Liver (tissue), 9 donors: ENCODE data around the gene PFKFB4. TPM values are rescaled to one million over a fixed set of nuclear protein-coding genes. Genes with fewer than 3 reads are reported as not detected.
"Not testable (repeated sequence)": the region's sequence is repeated elsewhere in the genome, so short reads cannot be mapped to it uniquely, and the experiment has no call there.

ENCODE experiments used
- DNase-seq: peaks from one replicate; pipeline ENCODE4 v3.0.0-alpha.2; 2017; ENCODE audit warnings: low spot score
- H3K27ac ChIP-seq, 2 donors: one replicate each; pipeline ENCODE4 v1.7.0; 2013; ENCODE audit warnings: inconsistent platforms in 2 of 2, low read length in 2 of 2, control low read depth in 1 of 2, low read depth in 1 of 2, mild to moderate bottlenecking in 1 of 2
- H3K27me3 ChIP-seq, 4 donors: one replicate each; pipeline versions ENCODE4 v1.6.1 to v1.7.0; 2013; ENCODE audit warnings: low read length in 3 of 4, inconsistent platforms in 1 of 4, mild to moderate bottlenecking in 1 of 4, moderate library complexity in 1 of 4; ENCODE audit not compliant: control insufficient read depth in 4 of 4, insufficient read depth in 4 of 4
- H3K36me3 ChIP-seq, 4 donors: one replicate each; pipeline versions ENCODE4 v1.6.1 to v1.7.0; 2013; ENCODE audit warnings: low read length in 3 of 4, mild to moderate bottlenecking in 3 of 4, low read depth in 1 of 4, moderate library complexity in 1 of 4; ENCODE audit not compliant: control insufficient read depth in 4 of 4, insufficient read depth in 3 of 4
- H3K4me1 ChIP-seq, 4 donors: one replicate each; pipeline versions ENCODE4 v1.6.1 to v1.7.0; 2013; ENCODE audit warnings: low read length in 3 of 4, mild to moderate bottlenecking in 3 of 4, moderate library complexity in 1 of 4; ENCODE audit not compliant: control insufficient read depth in 4 of 4, insufficient read depth in 4 of 4
- H3K4me3 ChIP-seq, 3 donors: one replicate each; pipeline versions ENCODE4 v1.6.1 to v1.7.0; 2013; ENCODE audit warnings: low read length in 3 of 3, control low read depth in 1 of 3, low read depth in 1 of 3, mild to moderate bottlenecking in 1 of 3
- H3K9ac ChIP-seq, 2 donors: one replicate each; pipeline ENCODE4 v1.7.0; 2013; ENCODE audit warnings: low read length in 2 of 2, mild to moderate bottlenecking in 2 of 2, moderate library complexity in 2 of 2, control low read depth in 1 of 2, low read depth in 1 of 2
- H3K9me3 ChIP-seq, 4 donors: one replicate each; pipeline versions ENCODE4 v1.6.1 to v1.7.0; 2013; ENCODE audit warnings: low read length in 3 of 4; ENCODE audit not compliant: control insufficient read depth in 4 of 4
- ATF3 ChIP-seq: IDR thresholded peaks from 2 replicates; pipeline ENCODE4 v1.6.1; 2016; ENCODE audit warnings: antibody characterized with exemption
- EGR1 ChIP-seq, 2 donors: IDR thresholded peaks; 2 replicates each; pipeline ENCODE4 v1.6.1; 2016 to 2018; ENCODE audit warnings: antibody characterized with exemption in 2 of 2, low read depth in 2 of 2
- FOXA1 ChIP-seq: IDR thresholded peaks from 2 replicates; pipeline ENCODE4 v1.6.1; 2016; ENCODE audit warnings: antibody characterized with exemption
- FOXA2 ChIP-seq: IDR thresholded peaks from 2 replicates; pipeline ENCODE4 v1.6.1; 2016; ENCODE audit warnings: antibody characterized with exemption
- GABPA ChIP-seq, 2 donors: IDR thresholded peaks in 1 of 2; conservative IDR thresholded peaks in 1 of 2; 2 replicates each; pipeline ENCODE4 v1.6.1; 2016; ENCODE audit warnings: antibody characterized with exemption in 2 of 2, mild to moderate bottlenecking in 1 of 2, moderate library complexity in 1 of 2
- HNF4A ChIP-seq, 2 donors: conservative IDR thresholded peaks; 2 replicates each; pipeline ENCODE4 v1.6.1; 2016; ENCODE audit warnings: antibody characterized with exemption in 2 of 2, mild to moderate bottlenecking in 2 of 2
- HNF4G ChIP-seq: IDR thresholded peaks from 2 replicates; pipeline ENCODE4 v1.6.1; 2016; ENCODE audit warnings: antibody characterized with exemption
- JUND ChIP-seq, 2 donors: IDR thresholded peaks; 2 replicates each; pipeline ENCODE4 v1.6.1; 2016; ENCODE audit warnings: antibody characterized with exemption in 2 of 2
- NR2F2 ChIP-seq: IDR thresholded peaks from 2 replicates; pipeline ENCODE4 v1.6.1; 2016; ENCODE audit warnings: antibody characterized with exemption
- RAD21 ChIP-seq, 2 donors: IDR thresholded peaks; 2 replicates each; pipeline ENCODE4 v1.6.1; 2016; ENCODE audit warnings: antibody characterized with exemption in 2 of 2, mild to moderate bottlenecking in 2 of 2
- REST ChIP-seq: IDR thresholded peaks from 2 replicates; pipeline ENCODE4 v1.6.1; 2016; ENCODE audit warnings: antibody characterized with exemption, mild to moderate bottlenecking
- RXRA ChIP-seq, 2 donors: IDR thresholded peaks; 2 replicates each; pipeline ENCODE4 v1.6.1; 2017 to 2018; ENCODE audit warnings: antibody characterized with exemption in 2 of 2, mild to moderate bottlenecking in 1 of 2
- SP1 ChIP-seq: IDR thresholded peaks from 2 replicates; pipeline ENCODE4 v1.6.1; 2018; ENCODE audit warnings: antibody characterized with exemption, mild to moderate bottlenecking
- YY1 ChIP-seq: IDR thresholded peaks from 2 replicates; pipeline ENCODE4 v1.6.1; 2016; ENCODE audit warnings: antibody characterized with exemption, mild to moderate bottlenecking
- WGBS: extraction: QIAGEN DNeasy Blood & Tissue Kit; methylation state at CpG from one replicate; pipeline ENCODE4 v1.1.7; 2013; 5-methylcytosine and 5-hydroxymethylcytosine counted together
- polyA plus RNA-seq, 2 donors: library from polyadenylated mRNA; stranded (reverse) in 1 of 2; unstranded in 1 of 2; fragments of 200-250 nt in 1 of 2; fragments of >200 nt in 1 of 2; fragmentation: Nextera tagmentation in 1 of 2; extraction: Ambion mirVana in 1 of 2; gene quantifications; one replicate each; pipeline versions ENCODE4 v1.2.1 to v1.2.3, GENCODE V29; 2013 to 2015
- total RNA-seq, 2 donors: library from RNA; depleted of rRNA; stranded (reverse); fragments of >200 nt; gene quantifications; one replicate each; pipeline ENCODE4 v1.2.3, GENCODE V29; 2014
- TF ChIP-seq, protein P1 (sequence below): IDR thresholded peaks from 2 replicates; pipeline ENCODE4 v1.6.1; 2016; ENCODE audit warnings: antibody characterized with exemption
- TF ChIP-seq, protein P2 (sequence below): fragments of 150-350 bp; IDR thresholded peaks from 2 replicates; pipeline ENCODE4 v1.5.1; 2017; ENCODE audit warnings: improper control_type of control experiment, low read depth, low read length; ENCODE audit not compliant: missing input control
- donor health status: healthy.
- donor health status: healthy.
- donor health status: healthy.
- donor health status: healthy.
- donor health status: healthy.

The PFKFB4 gene
- total and polyA plus RNA-seq, 4 donors = 0.46 to 5.3 (median 1.7) TPM

DNA sequence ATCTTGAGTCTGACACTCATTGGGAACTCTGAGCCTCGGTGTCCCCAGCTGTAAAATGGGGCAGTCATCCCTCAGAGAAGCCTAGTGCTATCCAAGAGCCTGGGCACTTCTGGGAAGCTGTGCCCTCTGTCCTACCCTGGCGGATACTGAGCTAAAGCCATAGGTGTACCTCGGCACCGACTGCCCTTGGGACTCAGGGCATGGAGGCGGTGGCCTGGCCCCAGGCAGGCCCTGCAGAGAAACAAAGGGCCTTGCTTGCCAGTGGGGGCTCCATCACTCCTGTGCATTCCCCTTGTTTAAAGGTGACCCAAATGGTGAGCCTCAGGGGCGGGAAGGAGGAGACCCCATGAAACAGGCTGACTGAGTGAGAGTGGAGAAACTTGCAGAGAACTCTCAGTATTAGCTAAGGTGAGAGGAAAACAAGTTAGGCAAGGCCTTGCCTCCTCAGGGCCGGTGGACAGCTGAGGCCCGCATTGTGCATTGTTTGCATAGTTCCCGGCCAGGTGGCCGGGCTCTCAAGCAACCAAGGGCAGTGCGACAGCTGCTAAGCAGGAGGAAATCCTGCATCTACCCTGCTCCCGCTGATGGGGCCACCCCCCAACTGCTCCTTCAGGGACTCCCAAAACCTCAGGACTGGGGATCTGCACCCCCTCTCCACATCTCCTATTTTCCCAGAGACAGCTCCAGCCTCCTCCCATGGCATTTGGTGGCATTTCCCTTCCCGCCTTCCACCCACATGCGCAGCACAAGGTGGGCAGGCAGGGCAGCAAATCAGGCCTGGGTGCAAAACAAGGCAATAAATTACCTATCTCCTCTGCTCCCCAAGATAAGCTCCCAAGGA is 4.3 kb downstream of the PFKFB4 start:
- peaks cover 4 to 11% (median 7%) of the 10 kb centered on the region in 4 donors for H3K4me1 ChIP-seq
- 81% methylated on average over 14 of the region's 14 CpGs for WGBS
- no peak overlapping the region for H3K9ac ChIP-seq
- TF ChIP-seq NR2F2 = no peak
- no peak for TF ChIP-seq HNF4G
- no peak for TF ChIP-seq EGR1 (IDR thresholded peaks at IDR 0.05; ENCODE audit: low read depth in 2 of 2)
- TF ChIP-seq GABPA (IDR thresholded peaks at IDR 0.05 in 1 of 2, conservative IDR thresholded peaks at IDR 0.05 in 1 of 2) = no peak
- TF ChIP-seq FOXA1 = no peak
- TF ChIP-seq, protein P1, sequence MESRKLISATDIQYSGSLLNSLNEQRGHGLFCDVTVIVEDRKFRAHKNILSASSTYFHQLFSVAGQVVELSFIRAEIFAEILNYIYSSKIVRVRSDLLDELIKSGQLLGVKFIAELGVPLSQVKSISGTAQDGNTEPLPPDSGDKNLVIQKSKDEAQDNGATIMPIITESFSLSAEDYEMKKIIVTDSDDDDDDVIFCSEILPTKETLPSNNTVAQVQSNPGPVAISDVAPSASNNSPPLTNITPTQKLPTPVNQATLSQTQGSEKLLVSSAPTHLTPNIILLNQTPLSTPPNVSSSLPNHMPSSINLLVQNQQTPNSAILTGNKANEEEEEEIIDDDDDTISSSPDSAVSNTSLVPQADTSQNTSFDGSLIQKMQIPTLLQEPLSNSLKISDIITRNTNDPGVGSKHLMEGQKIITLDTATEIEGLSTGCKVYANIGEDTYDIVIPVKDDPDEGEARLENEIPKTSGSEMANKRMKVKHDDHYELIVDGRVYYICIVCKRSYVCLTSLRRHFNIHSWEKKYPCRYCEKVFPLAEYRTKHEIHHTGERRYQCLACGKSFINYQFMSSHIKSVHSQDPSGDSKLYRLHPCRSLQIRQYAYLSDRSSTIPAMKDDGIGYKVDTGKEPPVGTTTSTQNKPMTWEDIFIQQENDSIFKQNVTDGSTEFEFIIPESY = no peak
- TF ChIP-seq YY1 = no peak
- TF ChIP-seq RXRA (IDR thresholded peaks at IDR 0.05) = no peak
- no peak for TF ChIP-seq FOXA2
- TF ChIP-seq SP1 = no peak
- TF ChIP-seq RAD21 (IDR thresholded peaks at IDR 0.05) = no peak
- no peak for TF ChIP-seq JUND (IDR thresholded peaks at IDR 0.05)
- H3K4me3 ChIP-seq = no peak overlapping the region
- H3K27ac ChIP-seq = no peak overlapping the region
- no peaks in the 10 kb centered on the region for H3K27me3 ChIP-seq
- no peaks in the 10 kb centered on the region for H3K36me3 ChIP-seq
- DNase-seq = no peak
- no peaks in the 10 kb centered on the region for H3K9me3 ChIP-seq

DNA sequence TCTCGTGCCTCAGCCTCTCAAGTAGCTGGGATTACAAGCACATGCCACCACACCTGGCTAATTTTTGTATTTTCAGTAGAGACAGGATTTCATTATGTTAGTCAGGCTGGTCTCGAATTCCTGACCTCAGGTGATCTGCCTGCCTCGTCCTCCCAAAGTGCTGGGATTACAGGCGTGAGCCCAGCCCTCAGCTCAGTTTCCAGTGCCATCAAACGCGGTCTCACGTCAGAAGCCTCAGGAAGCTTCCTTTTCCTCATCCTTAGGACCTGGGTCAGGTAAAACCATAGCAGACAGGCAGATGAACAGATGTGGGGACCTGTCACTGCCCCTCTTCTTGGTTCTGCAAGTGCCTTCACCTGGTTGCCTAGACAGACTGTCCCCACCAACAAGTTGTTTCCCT is 5.0 kb downstream of the PFKFB4 start:
- not testable (repeated sequence) for H3K4me1 ChIP-seq, H3K27me3 ChIP-seq, H3K9me3 ChIP-seq, H3K4me3 ChIP-seq, DNase-seq, H3K36me3 ChIP-seq, H3K27ac ChIP-seq, H3K9ac ChIP-seq
- 91% methylated on average over 7 of the region's 7 CpGs for WGBS

DNA sequence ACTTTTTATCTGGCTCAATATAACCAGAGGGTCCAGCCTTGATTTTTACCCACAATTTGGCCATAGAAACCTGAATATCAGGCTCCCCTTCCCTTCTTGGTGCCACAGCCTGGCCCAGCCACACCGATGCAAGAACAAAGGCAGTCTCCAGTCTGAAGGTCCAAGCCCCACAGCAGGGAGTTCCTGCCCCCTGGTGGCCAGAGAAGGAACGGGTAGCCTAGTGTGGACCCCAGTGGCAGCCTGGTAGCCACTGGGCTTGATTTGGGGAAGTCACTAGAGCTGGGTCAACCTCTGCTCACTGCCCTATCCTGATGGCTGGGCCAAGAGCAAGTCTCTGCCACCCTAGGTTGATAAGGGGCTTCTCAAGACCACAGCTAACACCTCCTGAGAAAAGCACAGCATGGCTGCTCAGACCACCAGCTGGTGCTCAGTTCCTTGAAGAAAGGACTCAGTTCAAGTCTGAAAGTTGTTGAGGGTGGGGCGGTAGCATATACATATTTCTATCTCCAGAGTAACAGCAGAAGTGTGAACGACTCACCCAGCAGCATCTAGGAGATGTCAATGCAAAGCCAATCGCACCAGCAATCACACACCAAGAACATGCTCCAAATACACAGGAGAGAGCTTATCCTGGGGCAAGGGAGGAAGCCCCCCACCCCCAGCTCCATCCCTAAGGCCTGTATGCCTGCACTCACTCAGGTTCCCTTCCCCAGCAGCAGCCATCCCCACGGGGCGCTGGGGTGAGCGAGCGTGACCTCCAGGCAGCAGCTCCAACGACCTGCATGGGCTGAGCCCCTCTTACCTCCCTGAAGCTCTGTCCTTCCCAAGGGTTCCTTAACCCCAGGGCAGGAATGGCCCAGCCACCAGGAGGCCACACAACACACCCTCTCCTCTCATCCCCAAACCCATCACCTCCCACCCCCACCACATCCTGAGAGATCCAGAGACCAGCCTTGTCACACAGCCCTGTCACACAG is 7.6 kb downstream of the PFKFB4 start:
- Histone ChIP-seq H3K9me3 (no peaks in the 10 kb centered on the region), H3K27ac (no peak overlapping the region), H3K27me3 (no peaks in the 10 kb centered on the region), H3K4me1 (no peaks in the 10 kb centered on the region), H3K36me3 (no peaks in the 10 kb centered on the region), H3K9ac (no peak overlapping the region), H3K4me3 (no peak overlapping the region)
- TF ChIP-seq RAD21 (IDR thresholded peaks at IDR 0.05) = peak; percentile 96 to 100
- TF ChIP-seq REST = no peak
- TF ChIP-seq EGR1 (IDR thresholded peaks at IDR 0.05; ENCODE audit: low read depth in 2 of 2) = no peak
- TF ChIP-seq HNF4A (conservative IDR thresholded peaks at IDR 0.05) = peak in 1 of 2 donors; percentile 47
- TF ChIP-seq JUND (IDR thresholded peaks at IDR 0.05) = no peak
- TF ChIP-seq ATF3 = no peak
- TF ChIP-seq, protein P2, sequence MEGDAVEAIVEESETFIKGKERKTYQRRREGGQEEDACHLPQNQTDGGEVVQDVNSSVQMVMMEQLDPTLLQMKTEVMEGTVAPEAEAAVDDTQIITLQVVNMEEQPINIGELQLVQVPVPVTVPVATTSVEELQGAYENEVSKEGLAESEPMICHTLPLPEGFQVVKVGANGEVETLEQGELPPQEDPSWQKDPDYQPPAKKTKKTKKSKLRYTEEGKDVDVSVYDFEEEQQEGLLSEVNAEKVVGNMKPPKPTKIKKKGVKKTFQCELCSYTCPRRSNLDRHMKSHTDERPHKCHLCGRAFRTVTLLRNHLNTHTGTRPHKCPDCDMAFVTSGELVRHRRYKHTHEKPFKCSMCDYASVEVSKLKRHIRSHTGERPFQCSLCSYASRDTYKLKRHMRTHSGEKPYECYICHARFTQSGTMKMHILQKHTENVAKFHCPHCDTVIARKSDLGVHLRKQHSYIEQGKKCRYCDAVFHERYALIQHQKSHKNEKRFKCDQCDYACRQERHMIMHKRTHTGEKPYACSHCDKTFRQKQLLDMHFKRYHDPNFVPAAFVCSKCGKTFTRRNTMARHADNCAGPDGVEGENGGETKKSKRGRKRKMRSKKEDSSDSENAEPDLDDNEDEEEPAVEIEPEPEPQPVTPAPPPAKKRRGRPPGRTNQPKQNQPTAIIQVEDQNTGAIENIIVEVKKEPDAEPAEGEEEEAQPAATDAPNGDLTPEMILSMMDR = peak; percentile 94
- WGBS = 71% methylated on average over 10 of the region's 10 CpGs
- DNase-seq = peak; percentile 85
